H1 (cell line): ENCODE data around the gene GPX5. TPM values are rescaled to one million over a fixed set of nuclear protein-coding genes. Genes with fewer than 3 reads are reported as not detected.
"Not testable (repeated sequence)": the region's sequence is repeated elsewhere in the genome, so short reads cannot be mapped to it uniquely, and the experiment has no call there.

Experiments
- CTCF ChIA-PET: fragments of 300-600 bp; sonication (Branson Sonifier 250); formaldehyde crosslinking; loops from one replicate; lab custom pipeline; 2021; ENCODE audit not compliant: partially characterized antibody; lab: Charles Lee
- POLR2A ChIA-PET: fragments of 300-600 bp; sonication (Branson Sonifier 250); formaldehyde crosslinking; loops from one replicate; lab custom pipeline; 2021; ENCODE audit warnings: inconsistent platforms; ENCODE audit not compliant: partially characterized antibody; lab: Charles Lee
- DNase-seq, 2 experiments: peaks; one replicate each; pipeline versions ENCODE4 v3.0.0 to v3.0.0-alpha.2; 2010 to 2022; ENCODE audit warnings: low spot score in 2 of 2, low read depth in 1 of 2, mixed read lengths in 1 of 2
- FAIRE-seq: peaks from 2 replicates; lab custom pipeline; 2011; peaks lifted over from hg19 to GRCh38; lab: Jason Lieb, UNC
- H2AFZ ChIP-seq: 2 replicates; pipeline ENCODE4 v1.8.1; 2012; ENCODE audit warnings: low read length, inconsistent platforms
- H2AK5ac ChIP-seq: 2 replicates; pipeline ENCODE4 v1.6.1; 2013; ENCODE audit warnings: low read depth, low read length
- H2BK120ac ChIP-seq: replicated peaks from 2 replicates; pipeline ENCODE3; 2013; ENCODE audit warnings: low read depth, low read length, inconsistent platforms
- H2BK12ac ChIP-seq: 2 replicates; pipeline ENCODE4 v1.6.1; 2013; ENCODE audit warnings: low read depth, low read length
- H2BK15ac ChIP-seq: 2 replicates; pipeline ENCODE4 v1.6.1; 2013; ENCODE audit warnings: low read length
- H2BK20ac ChIP-seq: 2 replicates; pipeline ENCODE4 v1.6.1; 2013; ENCODE audit warnings: low read length
- H2BK5ac ChIP-seq: 2 replicates; pipeline ENCODE4 v1.6.1; 2013; ENCODE audit warnings: low read depth, low read length
- H3K14ac ChIP-seq: 2 replicates; pipeline ENCODE4 v1.6.1; 2013; ENCODE audit warnings: inconsistent platforms; ENCODE audit not compliant: insufficient read length
- H3K18ac ChIP-seq: 2 replicates; pipeline ENCODE4 v1.6.1; 2013; ENCODE audit warnings: low read length; ENCODE audit errors: extremely low read depth
- H3K23ac ChIP-seq: 2 replicates; pipeline ENCODE4 v1.6.1; 2013; ENCODE audit warnings: inconsistent platforms; ENCODE audit not compliant: insufficient read length
- H3K23me2 ChIP-seq: 2 replicates; pipeline ENCODE4 v1.6.1; 2013; ENCODE audit warnings: low read depth, low read length
- H3K27ac ChIP-seq: 2 replicates; pipeline ENCODE4 v1.6.1; 2011; ENCODE audit warnings: low read depth, low read length, inconsistent platforms
- H3K27me3 ChIP-seq, 4 experiments: replicated peaks in 1 of 4; 1 replicate in 1 of 4; 2 replicates in 3 of 4; pipeline versions ENCODE4 v1.6.1 to v1.8.1; 2011 to 2013; ENCODE audit warnings: low read length in 3 of 4, mild to moderate bottlenecking in 3 of 4, inconsistent platforms in 2 of 4, mixed read lengths in 2 of 4, moderate library complexity in 1 of 4; ENCODE audit not compliant: control insufficient read depth in 3 of 4, insufficient read depth in 3 of 4; ENCODE audit errors: extremely low read depth in 1 of 4
- H3K36me3 ChIP-seq, 4 experiments: 2 replicates each; pipeline versions ENCODE4 v1.6.1 to v1.8.1; 2011 to 2013; ENCODE audit warnings: mild to moderate bottlenecking in 4 of 4, low read length in 3 of 4, moderate library complexity in 2 of 4, control low read depth in 1 of 4, inconsistent platforms in 1 of 4; ENCODE audit not compliant: insufficient read depth in 4 of 4, control insufficient read depth in 2 of 4
- H3K4ac ChIP-seq: replicated peaks from 2 replicates; pipeline ENCODE3; 2013; ENCODE audit warnings: low read length, low read depth, mixed read lengths, inconsistent platforms; ENCODE audit not compliant: insufficient read length
- H3K4me1 ChIP-seq, 4 experiments: replicated peaks in 1 of 4; 1 replicate in 1 of 4; 2 replicates in 3 of 4; pipeline versions ENCODE4 v1.6.1 to v1.8.1; 2011 to 2013; ENCODE audit warnings: low read length in 3 of 4, inconsistent platforms in 2 of 4, mixed read lengths in 1 of 4; ENCODE audit not compliant: insufficient read depth in 4 of 4, control insufficient read depth in 3 of 4
- H3K4me2 ChIP-seq, 2 experiments: 2 replicates each; pipeline versions ENCODE4 v1.6.1 to v1.8.1; 2011 to 2013; ENCODE audit warnings: low read depth in 2 of 2, low read length in 2 of 2, control low read depth in 1 of 2, inconsistent platforms in 1 of 2, mild to moderate bottlenecking in 1 of 2; ENCODE audit not compliant: insufficient read depth in 1 of 2
- H3K4me3 ChIP-seq, 4 experiments: fragments of 200-600, 300-600 bp in 1 of 4; sonication (generic), shearing (Covaris generic), sonication (Bioruptor Twin) in 1 of 4; 2 replicates each; pipeline versions ENCODE4 v1.5.1 to v1.8.1; 2011 to 2016; ENCODE audit warnings: low read length in 4 of 4, low read depth in 3 of 4, control low read depth in 2 of 4, inconsistent platforms in 2 of 4, mild to moderate bottlenecking in 2 of 4, mixed read lengths in 1 of 4, moderate library complexity in 1 of 4; ENCODE audit not compliant: insufficient read depth in 2 of 4; ENCODE audit errors: extremely low read depth in 1 of 4
- H3K56ac ChIP-seq: replicated peaks from 2 replicates; pipeline ENCODE3; 2013; ENCODE audit warnings: low read depth, mild to moderate bottlenecking, mixed read lengths, low read length, inconsistent platforms; ENCODE audit not compliant: insufficient read length
- H3K79me1 ChIP-seq: 2 replicates; pipeline ENCODE4 v1.6.1; 2013; ENCODE audit warnings: low read depth, low read length, control low read depth
- H3K79me2 ChIP-seq, 2 experiments: 2 replicates each; pipeline versions ENCODE4 v1.6.1 to v1.8.1; 2012 to 2013; ENCODE audit warnings: low read length in 2 of 2, mild to moderate bottlenecking in 2 of 2, inconsistent platforms in 1 of 2; ENCODE audit not compliant: insufficient read depth in 2 of 2, control insufficient read depth in 1 of 2
- H3K9ac ChIP-seq, 4 experiments: replicated peaks in 1 of 4; 1 replicate in 1 of 4; 2 replicates in 3 of 4; pipeline versions ENCODE4 v1.6.1 to v1.8.1; 2011 to 2013; ENCODE audit warnings: low read depth in 3 of 4, low read length in 3 of 4, control low read depth in 2 of 4, mild to moderate bottlenecking in 2 of 4, moderate library complexity in 2 of 4, inconsistent platforms in 1 of 4; ENCODE audit errors: extremely low read depth in 1 of 4
- H3K9me3 ChIP-seq, 2 experiments: 2 replicates each; pipeline versions ENCODE4 v1.6.1 to v1.8.1; 2012 to 2013; ENCODE audit warnings: mild to moderate bottlenecking in 2 of 2, moderate library complexity in 2 of 2, control low read depth in 1 of 2, inconsistent platforms in 1 of 2, low read depth in 1 of 2, low read length in 1 of 2, mixed read lengths in 1 of 2; ENCODE audit not compliant: insufficient read depth in 2 of 2
- H4K20me1 ChIP-seq, 2 experiments: replicated peaks in 1 of 2; 2 replicates each; pipeline versions ENCODE3 to v1.8.1; 2011 to 2013; ENCODE audit warnings: inconsistent platforms in 2 of 2, low read length in 2 of 2, mild to moderate bottlenecking in 1 of 2; ENCODE audit not compliant: insufficient read depth in 2 of 2, control insufficient read depth in 1 of 2
- H4K5ac ChIP-seq: 2 replicates; pipeline ENCODE4 v1.6.1; 2013; ENCODE audit warnings: low read length, low read depth, mixed read lengths, inconsistent platforms; ENCODE audit not compliant: insufficient read length
- H4K8ac ChIP-seq: 2 replicates; pipeline ENCODE4 v1.8.0; 2013; ENCODE audit warnings: mild to moderate bottlenecking, moderate library complexity, low read length, inconsistent platforms; ENCODE audit not compliant: insufficient read depth; ENCODE audit errors: extremely low read depth
- H4K91ac ChIP-seq: replicated peaks from 2 replicates; pipeline ENCODE3; 2013; ENCODE audit warnings: low read length, mixed read lengths, inconsistent platforms; ENCODE audit not compliant: insufficient read length
- ASH2L ChIP-seq: fragments of 200-600, 300-600 bp; sonication (generic); IDR thresholded peaks from one replicate; pipeline ENCODE4 v1.7.1; 2017; ENCODE audit warnings: low read length
- EP300 ChIP-seq, 2 experiments: IDR thresholded peaks; 1 replicate in 1 of 2; 2 replicates in 1 of 2; pipeline ENCODE4 v1.6.1; 2011 to 2012; ENCODE audit warnings: low read depth in 2 of 2, low read length in 2 of 2, mild to moderate bottlenecking in 2 of 2, borderline replicate concordance in 1 of 2, inconsistent platforms in 1 of 2, moderate library complexity in 1 of 2
- GABPA ChIP-seq: IDR thresholded peaks from 2 replicates; pipeline ENCODE4 v1.6.1; 2011; ENCODE audit warnings: mild to moderate bottlenecking, low read length, moderate library complexity, borderline replicate concordance; ENCODE audit not compliant: insufficient read depth
- GTF2F1 ChIP-seq: IDR thresholded peaks from 2 replicates; pipeline ENCODE4 v1.6.1; 2012; ENCODE audit warnings: low read depth, low read length, improper control_type of control experiment, borderline replicate concordance
- POLR2AphosphoS5 ChIP-seq: IDR thresholded peaks from 2 replicates; pipeline ENCODE4 v1.6.1; 2011; ENCODE audit warnings: low read depth, low read length
- RXRA ChIP-seq: IDR thresholded peaks from 2 replicates; pipeline ENCODE4 v1.6.1; 2011; ENCODE audit warnings: low read depth, mild to moderate bottlenecking, low read length, moderate library complexity; ENCODE audit not compliant: insufficient read depth
- SP1 ChIP-seq: IDR thresholded peaks from 2 replicates; pipeline ENCODE4 v1.6.1; 2011; ENCODE audit warnings: low read depth, low read length
- TCF12 ChIP-seq: IDR thresholded peaks from 2 replicates; pipeline ENCODE4 v1.6.1; 2011; ENCODE audit warnings: low read depth, mild to moderate bottlenecking, low read length
- WGBS, 2 experiments: shearing (Covaris generic) in 1 of 2; methylation state at CpG; one replicate each; pipeline versions ENCODE4 v1.1.6 to v1.1.7; 2013 to 2015; ENCODE audit warnings: low lambda C conversion rate in 2 of 2, mixed read lengths in 2 of 2, inconsistent platforms in 1 of 2, low coverage in 1 of 2, missing lambda C conversion rate in 1 of 2; ENCODE audit not compliant: insufficient replicate concordance in 2 of 2, insufficient coverage in 1 of 2, insufficient read length in 1 of 2; ENCODE audit errors: extremely low coverage in 1 of 2, missing lambda C conversion rate in 1 of 2; 5-methylcytosine and 5-hydroxymethylcytosine counted together
- polyA plus RNA-seq, 7 experiments: library from polyadenylated mRNA; depleted of rRNA in 3 of 7; stranded (reverse) in 5 of 7; unstranded in 2 of 7; fragments of >200 nt in 5 of 7; fragments of 200-250 nt in 2 of 7; gene quantifications; 1 replicate in 5 of 7; 2 replicates in 1 of 7; 4 replicates in 1 of 7; pipeline versions ENCODE4 v1.2.1 to v1.2.3, GENCODE V29; 2011 to 2013; ENCODE audit warnings: missing spikeins in 2 of 7, mixed read lengths in 2 of 7
- total RNA-seq: library from RNA; stranded (reverse); fragmentation: NEBNext Ultra II Directional; extraction: Animal tissue kit (Norgen Biotek cat#: 25700); gene quantifications from 2 replicates; pipeline ENCODE4 v1.2.1, GENCODE V29; 2021

GPX5 gene
- total and polyA plus RNA-seq, 2 of the 8 experiments (the other 6 are each of a cell fraction or from before 2014, with no cell fraction given): 0.08 TPM; not detected in 1

DNA sequence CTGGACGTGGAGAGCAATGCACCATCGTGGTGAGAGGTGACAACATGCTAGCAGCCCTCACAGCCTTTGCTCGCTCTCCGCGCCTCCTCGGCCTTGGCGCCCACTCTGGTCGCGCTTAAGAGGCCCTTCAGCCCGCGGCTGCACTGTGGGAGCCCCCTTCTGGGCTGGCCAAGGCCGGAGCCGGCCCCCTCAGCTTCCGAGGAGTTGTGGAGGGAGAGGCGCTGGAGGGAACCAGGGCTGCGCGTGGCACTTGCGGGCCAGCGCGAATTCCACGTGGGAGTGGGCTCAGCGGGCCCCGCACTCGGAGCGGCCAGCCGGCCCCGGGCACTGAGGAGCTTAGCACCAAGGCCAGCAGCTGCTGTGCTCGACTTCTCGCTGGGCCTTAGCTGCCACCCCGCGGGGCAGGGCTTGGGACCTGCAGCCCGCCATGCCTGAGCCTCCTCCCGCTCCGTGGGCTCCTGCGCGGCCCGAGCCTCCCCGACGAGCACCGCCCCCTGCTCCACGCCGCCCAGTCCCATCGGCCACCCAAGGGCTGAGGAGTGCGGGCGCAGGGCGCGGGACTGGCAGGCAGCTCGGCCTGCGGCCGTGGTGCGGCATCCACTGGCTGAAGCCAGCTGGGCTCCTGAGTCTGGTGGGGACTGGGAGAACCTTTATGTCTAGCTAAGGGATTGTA lies 13.9 kb upstream of the GPX5 start (continued):
- TF ChIP-seq POLR2AphosphoS5 (no peak), GABPA (no peak), RXRA (no peak), SP1 (no peak), EP300 (IDR thresholded peaks at IDR 0.05; ENCODE audit: borderline replicate concordance in 1 of 2, low read depth in 2 of 2, low read length in 2 of 2) (no peak), TCF12 (no peak), GTF2F1 (no peak), ASH2L (no peak)

DNA sequence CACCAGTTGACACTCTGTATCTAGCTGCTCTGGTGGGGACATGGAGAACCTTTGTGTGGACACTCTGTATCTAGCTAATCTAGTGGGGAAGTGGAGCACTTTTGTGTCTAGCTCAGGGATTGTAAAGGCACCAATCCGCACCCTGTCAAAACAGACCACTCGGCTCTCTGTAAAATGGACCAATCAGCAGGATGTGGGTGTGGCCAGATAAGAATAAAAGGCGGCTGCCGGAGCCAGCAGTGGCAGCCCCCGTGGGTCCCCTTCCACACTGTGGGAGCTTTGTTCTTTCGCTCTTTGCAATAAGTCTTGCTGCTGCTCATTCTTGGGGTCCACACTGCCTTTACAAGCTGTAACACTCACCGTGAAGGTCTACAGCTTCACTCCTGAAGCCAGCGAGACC lies 13.3 kb upstream of the GPX5 start:
- not testable (repeated sequence) for H3K4ac ChIP-seq, DNase-seq, H3K9me3 ChIP-seq

More for the DNA sequence above, 13.3 kb upstream of the GPX5 start:
- H4K8ac ChIP-seq, H4K91ac ChIP-seq, H3K79me2 ChIP-seq, FAIRE-seq, H3K4me1 ChIP-seq, H3K4me3 ChIP-seq, H3K27me3 ChIP-seq, H3K27ac ChIP-seq, H4K20me1 ChIP-seq, H3K9ac ChIP-seq, H4K5ac ChIP-seq, H2BK15ac ChIP-seq, H2AK5ac ChIP-seq, H3K36me3 ChIP-seq, H2BK12ac ChIP-seq, H2BK120ac ChIP-seq, H3K23me2 ChIP-seq, H3K18ac ChIP-seq, H3K4me2 ChIP-seq, H3K14ac ChIP-seq, H3K79me1 ChIP-seq, H2AFZ ChIP-seq, H2BK20ac ChIP-seq, H2BK5ac ChIP-seq, H3K56ac ChIP-seq, H3K23ac ChIP-seq: not testable (repeated sequence)
- ChIA-PET POLR2A (interaction anchor here (0.6 to 1.1 kb wide), 2 partner anchors 23 to 698 kb away, joined by 3 to 5 read pairs; no protein-coding TSS in a partner anchor), CTCF (interaction anchor here (1.2 to 5.1 kb wide), 2 partner anchors 17 to 18 kb away, joined by 4 to 33 read pairs; no protein-coding TSS in a partner anchor)
- 95% methylated on average over 8 of the region's 8 CpGs; no CpG with 5 or more reads in 1 of the 2 experiments for WGBS, 2 experiments
